Loucy (cell line): ENCODE measurements around the gene COMMD1.

ENCODE experiments used
- CTCF ChIP-seq: fragments of 200-600 bp; sonication (generic); conservative IDR thresholded peaks from 2 replicates; pipeline ENCODE4 v1.5.1; 2014; ENCODE audit warnings: mild to moderate bottlenecking, antibody characterized with exemption, low read length
- EZH2phosphoT487 ChIP-seq: fragments of 200-600 bp; IDR thresholded peaks from 2 replicates; pipeline ENCODE4 v1.6.1; 2018; ENCODE audit warnings: antibody characterized with exemption, mild to moderate bottlenecking, moderate library complexity, borderline replicate concordance

GRCh38 chr2:61949714-61950560 is 44.5 kb downstream of the COMMD1 start:
- no peak for TF ChIP-seq CTCF
- no peak for TF ChIP-seq EZH2phosphoT487
